Peyer's patch (tissue), 4 donors: ENCODE results near the gene MED16. TPM values are rescaled to one million over a fixed set of nuclear protein-coding genes. Genes with fewer than 3 reads are reported as not detected.
"Not testable (repeated sequence)": the region's sequence is repeated elsewhere in the genome, so short reads cannot be mapped to it uniquely, and the experiment has no call there.

ENCODE experiments used
- DNase-seq, 3 donors: peaks; one replicate each; pipeline ENCODE4 v3.0.0-alpha.2; 2017 to 2019
- H3K27ac ChIP-seq, 4 donors: fragments of 200-600 bp; sonication (generic); one replicate each; pipeline ENCODE4 v1.5.1; 2016 to 2019
- H3K27me3 ChIP-seq, 2 donors: fragments of 200-600 bp; sonication (generic); one replicate each; pipeline ENCODE4 v1.5.1; 2019
- H3K36me3 ChIP-seq, 3 donors: fragments of 200-600 bp; sonication (generic); one replicate each; pipeline ENCODE4 v1.5.1; 2016 to 2019
- H3K4me1 ChIP-seq, 4 donors: fragments of 200-600 bp; sonication (generic); one replicate each; pipeline ENCODE4 v1.5.1; 2016 to 2019
- H3K4me3 ChIP-seq, 4 donors: fragments of 200-600 bp; sonication (generic); 1 replicate in 3 of 4; 2 replicates in 1 of 4; pipeline ENCODE4 v1.5.1; 2016 to 2019; ENCODE audit warnings: mild to moderate bottlenecking in 1 of 4
- H3K9me3 ChIP-seq, 4 donors: fragments of 200-600 bp; sonication (generic); one replicate each; pipeline ENCODE4 v1.5.1; 2016 to 2019; ENCODE audit warnings: mild to moderate bottlenecking in 1 of 4
- POLR2A ChIP-seq, 2 donors: fragments of 450-650 bp; IDR thresholded peaks; one replicate each; pipeline ENCODE4 v1.5.1; 2017; ENCODE audit warnings: antibody characterized with exemption in 2 of 2, mild to moderate bottlenecking in 2 of 2, moderate library complexity in 2 of 2
- total RNA-seq, 4 donors: library from RNA; depleted of rRNA; stranded (reverse); fragments of >200 nt; gene quantifications; one replicate each; pipeline ENCODE4 v1.1.0, GENCODE V29; 2016
- TF ChIP-seq, protein P1 (sequence below), 6 experiments: fragments of 450-650 bp in 4 of 6; fragments of 200-600 bp in 2 of 6; sonication (generic) in 1 of 6; IDR thresholded peaks; one replicate each; pipeline ENCODE4 v1.5.1; 2017 to 2019; ENCODE audit warnings: antibody characterized with exemption in 6 of 6, mild to moderate bottlenecking in 3 of 6, moderate library complexity in 1 of 6

Gene MED16
- total RNA-seq, 4 donors from 2014 or later, result 60.2 to 83.6 (median 65.3) TPM

DNA sequence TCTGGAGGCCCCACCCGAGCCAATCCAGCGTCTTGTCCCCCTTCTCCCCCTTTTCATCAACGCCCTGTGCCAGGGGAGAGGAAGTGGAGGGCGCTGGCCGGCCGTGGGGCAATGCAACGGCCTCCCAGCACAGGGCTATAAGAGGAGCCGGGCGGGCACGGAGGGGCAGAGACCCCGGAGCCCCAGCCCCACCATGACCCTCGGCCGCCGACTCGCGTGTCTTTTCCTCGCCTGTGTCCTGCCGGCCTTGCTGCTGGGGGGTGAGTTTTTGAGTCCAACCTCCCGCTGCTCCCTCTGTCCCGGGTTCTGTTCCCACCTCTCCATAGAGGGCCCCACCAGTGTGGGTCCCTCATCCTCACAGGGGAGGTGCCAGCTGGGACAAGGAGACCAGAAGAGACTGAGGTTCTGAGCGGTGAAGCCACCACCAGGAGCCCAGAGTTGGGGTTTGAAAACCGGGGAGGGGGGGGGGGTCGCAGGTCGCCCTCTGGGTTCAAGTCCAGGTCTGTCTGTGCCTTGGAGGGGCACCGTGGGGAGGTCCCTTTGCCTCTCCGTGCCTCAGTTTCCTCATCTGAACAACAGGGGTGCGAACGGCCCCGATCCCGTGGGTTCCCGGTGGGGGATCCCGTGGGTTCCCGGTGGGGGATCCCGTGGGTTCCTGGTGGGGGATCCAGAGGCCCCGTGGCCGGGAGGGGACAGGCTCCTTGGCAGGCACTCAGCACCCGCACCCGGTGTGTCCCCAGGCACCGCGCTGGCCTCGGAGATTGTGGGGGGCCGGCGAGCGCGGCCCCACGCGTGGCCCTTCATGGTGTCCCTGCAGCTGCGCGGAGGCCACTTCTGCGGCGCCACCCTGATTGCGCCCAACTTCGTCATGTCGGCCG is 40.6 kb downstream of the MED16 start, which contains the start of gene ELANE:
ELANE (plus strand) TSS at position 168 of the 878 bp plus-strand sequence; CDS start at position 194, 26 bp downstream.
- no peaks in the 10 kb centered on the region for H3K9me3 ChIP-seq
- no peaks in the 10 kb centered on the region for H3K4me1 ChIP-seq
- no peak within 1 kb of the TSS for H3K4me3 ChIP-seq
- no peaks in the 10 kb centered on the region for H3K36me3 ChIP-seq
- TF ChIP-seq POLR2A (IDR thresholded peaks at IDR 0.05), result no peak
- TF ChIP-seq, protein P1, sequence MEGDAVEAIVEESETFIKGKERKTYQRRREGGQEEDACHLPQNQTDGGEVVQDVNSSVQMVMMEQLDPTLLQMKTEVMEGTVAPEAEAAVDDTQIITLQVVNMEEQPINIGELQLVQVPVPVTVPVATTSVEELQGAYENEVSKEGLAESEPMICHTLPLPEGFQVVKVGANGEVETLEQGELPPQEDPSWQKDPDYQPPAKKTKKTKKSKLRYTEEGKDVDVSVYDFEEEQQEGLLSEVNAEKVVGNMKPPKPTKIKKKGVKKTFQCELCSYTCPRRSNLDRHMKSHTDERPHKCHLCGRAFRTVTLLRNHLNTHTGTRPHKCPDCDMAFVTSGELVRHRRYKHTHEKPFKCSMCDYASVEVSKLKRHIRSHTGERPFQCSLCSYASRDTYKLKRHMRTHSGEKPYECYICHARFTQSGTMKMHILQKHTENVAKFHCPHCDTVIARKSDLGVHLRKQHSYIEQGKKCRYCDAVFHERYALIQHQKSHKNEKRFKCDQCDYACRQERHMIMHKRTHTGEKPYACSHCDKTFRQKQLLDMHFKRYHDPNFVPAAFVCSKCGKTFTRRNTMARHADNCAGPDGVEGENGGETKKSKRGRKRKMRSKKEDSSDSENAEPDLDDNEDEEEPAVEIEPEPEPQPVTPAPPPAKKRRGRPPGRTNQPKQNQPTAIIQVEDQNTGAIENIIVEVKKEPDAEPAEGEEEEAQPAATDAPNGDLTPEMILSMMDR (IDR thresholded peaks at IDR 0.05), result no peak
- H3K27me3 ChIP-seq, result peaks cover 0 to 8% of the 10 kb centered on the region in 2 donors
- no peak for DNase-seq
- peak within 1 kb of the TSS; percentile 55 to 83 (median 68) for H3K27ac ChIP-seq

DNA sequence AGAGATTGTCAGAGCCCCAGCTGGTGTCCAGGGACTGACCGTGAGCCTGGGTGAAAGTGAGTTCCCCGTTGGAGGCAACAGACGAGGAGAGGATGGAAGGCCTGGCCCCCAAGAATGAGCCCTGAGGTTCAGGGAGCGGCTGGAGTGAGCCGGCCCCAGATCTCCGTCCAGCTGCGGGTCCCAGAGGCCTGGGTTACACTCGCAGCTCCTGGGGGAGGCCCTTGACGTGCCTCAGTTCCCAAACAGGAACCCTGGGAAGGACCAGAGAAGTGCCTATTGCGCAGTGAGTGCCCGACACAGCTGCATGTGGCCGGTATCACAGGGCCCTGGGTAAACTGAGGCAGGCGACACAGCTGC is 42.0 kb downstream of the MED16 start:
- Histone ChIP-seq H3K4me1 (no peaks in the 10 kb centered on the region), H3K36me3 (no peaks in the 10 kb centered on the region), H3K4me3 (no peak overlapping the region), H3K27me3 (peaks cover 0 to 15% of the 10 kb centered on the region in 2 donors), H3K9me3 (no peaks in the 10 kb centered on the region), H3K27ac (peak overlapping the region; percentile 55 to 83 (median 68))
- no peak for TF ChIP-seq POLR2A (IDR thresholded peaks at IDR 0.05)
- TF ChIP-seq, protein P1 (IDR thresholded peaks at IDR 0.05), result no peak
- DNase-seq, result no peak

DNA sequence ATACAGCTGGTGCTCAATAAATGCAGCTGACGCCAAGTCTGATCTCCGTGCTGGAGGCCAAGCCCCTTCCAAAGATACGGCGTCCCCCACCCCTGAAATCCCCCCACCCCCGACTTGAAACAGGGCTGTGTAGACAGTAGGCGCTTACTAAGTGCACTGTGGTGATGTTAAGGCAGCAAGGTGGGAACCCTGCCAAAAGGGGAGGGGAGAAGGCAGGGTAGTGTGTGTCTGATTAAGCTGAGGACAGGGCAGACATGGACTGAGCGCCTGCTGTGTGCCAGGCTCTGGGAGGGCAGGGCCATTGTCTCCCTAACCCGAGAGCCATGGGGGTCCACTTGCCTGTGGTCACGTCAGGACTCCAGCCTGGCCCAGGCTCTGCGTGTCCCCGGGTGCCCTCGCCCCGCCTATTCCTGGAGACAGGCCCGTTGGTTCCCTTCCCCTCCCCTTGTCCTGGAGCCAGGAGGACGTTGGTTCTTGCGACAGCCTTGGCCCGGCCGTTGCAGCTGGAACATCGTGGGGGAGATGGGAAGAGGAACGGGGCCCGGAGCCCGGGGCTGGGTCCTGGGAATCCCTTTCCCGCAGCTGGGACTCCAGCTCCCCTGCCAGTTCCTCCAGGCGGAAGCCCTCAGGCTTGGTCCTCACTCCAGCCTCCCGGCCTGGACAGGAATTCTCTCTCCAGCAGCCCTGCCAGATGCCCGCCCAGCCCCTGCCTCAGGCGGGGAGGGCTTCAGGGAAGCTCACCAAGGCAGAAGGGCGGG is 42.6 kb downstream of the MED16 start:
- TF ChIP-seq, protein P1 (IDR thresholded peaks at IDR 0.05), result no peak
- no peak for TF ChIP-seq POLR2A (IDR thresholded peaks at IDR 0.05)
- Histone ChIP-seq H3K4me1 (no peaks in the 10 kb centered on the region), H3K9me3 (no peaks in the 10 kb centered on the region), H3K27ac (peak overlapping the region; percentile 55 to 83 (median 68)), H3K27me3 (peaks cover 0 to 16% of the 10 kb centered on the region in 2 donors), H3K36me3 (no peaks in the 10 kb centered on the region), H3K4me3 (no peak overlapping the region)
- DNase-seq, result peak; percentile 42 to 84 (median 74)

DNA sequence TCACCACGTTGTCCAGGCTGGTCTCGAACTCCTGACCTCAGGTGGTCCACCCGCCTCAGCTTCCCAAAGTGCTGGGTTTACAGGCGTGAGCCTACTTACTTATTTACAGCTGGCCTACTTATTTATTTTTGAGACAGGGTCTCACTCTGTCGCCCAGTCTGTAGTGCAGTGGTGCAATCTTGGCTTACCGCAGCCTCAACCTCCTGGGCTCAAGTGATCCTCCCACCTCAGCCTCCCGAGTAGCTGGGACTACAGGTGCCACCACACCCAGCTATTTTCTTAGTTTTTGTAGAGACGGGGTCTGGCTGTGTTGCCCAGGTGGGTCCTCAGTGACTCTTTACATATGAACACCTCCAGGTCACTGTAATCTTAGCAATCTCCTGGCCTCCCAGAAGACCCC is 43.8 kb downstream of the MED16 start:
- H3K27ac ChIP-seq, H3K4me1 ChIP-seq, H3K9me3 ChIP-seq, H3K36me3 ChIP-seq, H3K4me3 ChIP-seq, DNase-seq: not testable (repeated sequence)
- H3K27me3 ChIP-seq, result peaks cover 0 to 16% of the 10 kb centered on the region in 2 donors

DNA sequence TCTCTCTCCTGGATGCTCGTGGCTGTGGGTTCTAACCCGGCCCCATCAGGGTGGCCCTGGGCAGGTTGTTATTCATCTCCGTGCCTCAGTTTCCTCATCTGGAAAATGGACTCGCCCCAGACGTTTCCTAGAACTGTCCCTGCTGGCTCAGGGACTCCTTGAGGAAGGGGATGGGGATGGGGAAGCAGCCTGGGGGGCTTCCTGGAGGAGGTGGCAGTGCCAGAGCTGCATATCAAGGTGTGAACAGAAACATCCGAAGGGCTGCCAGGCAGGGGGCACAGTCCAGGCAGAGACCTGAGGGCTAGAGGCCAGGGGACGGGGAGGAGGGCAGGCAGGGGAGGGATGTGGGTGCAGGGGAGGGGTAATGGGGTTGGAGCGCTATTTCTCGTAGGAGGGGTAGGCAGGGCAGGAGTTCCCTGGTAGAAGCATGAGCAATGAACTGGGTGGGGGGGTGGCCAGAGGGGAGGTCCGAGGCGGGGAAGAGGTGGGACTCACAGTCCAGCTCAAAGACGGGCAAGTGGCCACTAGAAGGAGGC is 44.5 kb downstream of the MED16 start:
- TF ChIP-seq, protein P1 (IDR thresholded peaks at IDR 0.05), result no peak
- TF ChIP-seq POLR2A (IDR thresholded peaks at IDR 0.05), result no peak
- Histone ChIP-seq H3K27ac (peak overlapping the region in 1 of 4 donors; percentile 18), H3K4me1 (peaks cover 0 to 6% (median 3%) of the 10 kb centered on the region in 4 donors), H3K9me3 (no peaks in the 10 kb centered on the region), H3K27me3 (peaks cover 0 to 22% of the 10 kb centered on the region in 2 donors), H3K4me3 (no peak overlapping the region), H3K36me3 (no peaks in the 10 kb centered on the region)
- DNase-seq, result no peak
